HFFc6 (cell line): ENCODE measurements around the gene GOLGB1. TPM values are rescaled to one million over a fixed set of nuclear protein-coding genes. Genes with fewer than 3 reads are reported as not detected.

Source experiments
- DNase-seq: peaks from one replicate; pipeline ENCODE4 v3.0.0-alpha.2; 2018
- H3K27ac Mint-ChIP-seq: 2 replicates; pipeline ENCODE4 v1.8.0; 2020; ENCODE audit warnings: mild to moderate bottlenecking, mixed read lengths
- H3K27me3 Mint-ChIP-seq: 2 replicates; pipeline ENCODE4 v1.8.0; 2021; ENCODE audit warnings: mild to moderate bottlenecking, moderate library complexity, mixed read lengths; ENCODE audit not compliant: insufficient read depth
- H3K36me3 Mint-ChIP-seq: 2 replicates; pipeline ENCODE4 v1.8.0; 2021; ENCODE audit warnings: low read depth, mixed read lengths
- H3K4me1 Mint-ChIP-seq: 2 replicates; pipeline ENCODE4 v1.8.0; 2020; ENCODE audit warnings: low read depth, mixed read lengths
- H3K4me3 Mint-ChIP-seq: 2 replicates; pipeline ENCODE4 v1.8.0; 2020; ENCODE audit warnings: mild to moderate bottlenecking, moderate library complexity, mixed read lengths
- H3K9me3 Mint-ChIP-seq: 2 replicates; pipeline ENCODE4 v1.8.0; 2020; ENCODE audit warnings: mild to moderate bottlenecking, mixed read lengths
- CTCF ChIP-seq: fragments of 200-600 bp; sonication (generic); IDR thresholded peaks from 2 replicates; pipeline ENCODE4 v1.5.0; 2021; ENCODE audit warnings: antibody characterized with exemption, mild to moderate bottlenecking
- total RNA-seq, 6 experiments: library from RNA; stranded (reverse); fragmentation: NEBNext Ultra II Directional; extraction: Animal tissue kit (Norgen Biotek cat#: 25700); gene quantifications; 2 replicates in 1 of 6; 3 replicates in 5 of 6; pipeline ENCODE4 v1.2.3, GENCODE V29; 2021

Gene GOLGB1
- total RNA-seq, 6 experiments from 2014 or later, result 33.5 to 43.9 (median 37.4) TPM

GRCh38 chr3:121651684-121652083, 97.9 kb downstream of the GOLGB1 start:
- Mint-ChIP-seq H3K27ac (no peak overlapping the region), H3K9me3 (no peaks in the 10 kb centered on the region), H3K36me3 (no peaks in the 10 kb centered on the region), H3K4me1 (peaks cover 6% of the 10 kb centered on the region), H3K4me3 (no peak overlapping the region), H3K27me3 (no peaks in the 10 kb centered on the region)
- no peak for TF ChIP-seq CTCF
- no peak for DNase-seq

DNA sequence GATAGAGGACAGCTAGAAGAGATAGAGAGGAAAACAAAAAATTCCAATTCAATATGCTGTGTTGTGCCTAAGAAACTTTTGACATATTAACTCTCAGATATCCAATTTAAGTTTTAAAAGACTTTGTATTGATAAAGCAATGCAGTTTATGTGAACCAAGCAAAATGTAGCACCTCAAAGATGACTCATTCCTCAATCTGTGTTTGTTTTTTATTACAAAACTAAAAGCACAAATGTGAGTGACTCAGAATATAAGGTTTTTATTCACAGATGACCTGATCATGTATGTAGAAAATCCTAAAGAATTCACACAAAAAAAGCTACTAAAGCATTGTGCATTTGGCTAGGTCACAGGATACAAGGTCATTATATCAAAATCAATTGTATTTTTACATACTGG, 99.9 kb downstream of the GOLGB1 start:
- Mint-ChIP-seq H3K36me3 (no peaks in the 10 kb centered on the region), H3K4me1 (peaks cover 6% of the 10 kb centered on the region), H3K9me3 (no peaks in the 10 kb centered on the region), H3K27ac (no peak overlapping the region), H3K4me3 (no peak overlapping the region), H3K27me3 (no peaks in the 10 kb centered on the region)
- no peak for TF ChIP-seq CTCF
- no peak for DNase-seq

GRCh38 chr3:121648219-121648958, 101.2 kb downstream of the GOLGB1 start:
- no peak for TF ChIP-seq CTCF

DNA sequence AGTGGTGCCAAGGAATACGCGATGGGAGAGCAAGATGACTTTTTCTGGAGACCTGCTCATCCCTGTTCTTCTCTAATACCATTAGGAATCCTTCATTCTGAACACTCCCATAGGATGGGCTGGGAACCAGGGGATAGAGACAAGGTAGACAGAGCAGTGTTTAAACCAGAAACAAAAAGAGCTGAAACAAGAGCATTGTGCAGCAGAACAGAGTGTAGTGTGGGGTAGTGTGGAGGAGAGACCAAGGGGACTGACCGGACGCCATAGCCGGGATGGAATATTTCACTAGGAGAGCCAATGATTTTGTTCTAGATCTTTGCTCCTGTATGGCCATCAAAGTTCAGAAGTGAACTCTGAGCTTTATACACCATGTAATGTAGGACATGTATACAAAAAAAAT, 104.5 kb downstream of the GOLGB1 start:
- Mint-ChIP-seq H3K27ac (no peak overlapping the region), H3K4me1 (no peaks in the 10 kb centered on the region), H3K27me3 (no peaks in the 10 kb centered on the region; the same call in 1 of the 2 replicates), H3K36me3 (no peaks in the 10 kb centered on the region), H3K9me3 (no peaks in the 10 kb centered on the region), H3K4me3 (no peak overlapping the region)
- DNase-seq, result no peak
- TF ChIP-seq CTCF, result no peak

More at GRCh38 chr3:121648219-121648958, 101.2 kb downstream of the GOLGB1 start:
- Mint-ChIP-seq H3K27ac (no peak overlapping the region), H3K27me3 (no peaks in the 10 kb centered on the region), H3K4me1 (peaks cover 6% of the 10 kb centered on the region), H3K4me3 (no peak overlapping the region), H3K9me3 (no peaks in the 10 kb centered on the region), H3K36me3 (no peaks in the 10 kb centered on the region)
- DNase-seq, result no peak

DNA sequence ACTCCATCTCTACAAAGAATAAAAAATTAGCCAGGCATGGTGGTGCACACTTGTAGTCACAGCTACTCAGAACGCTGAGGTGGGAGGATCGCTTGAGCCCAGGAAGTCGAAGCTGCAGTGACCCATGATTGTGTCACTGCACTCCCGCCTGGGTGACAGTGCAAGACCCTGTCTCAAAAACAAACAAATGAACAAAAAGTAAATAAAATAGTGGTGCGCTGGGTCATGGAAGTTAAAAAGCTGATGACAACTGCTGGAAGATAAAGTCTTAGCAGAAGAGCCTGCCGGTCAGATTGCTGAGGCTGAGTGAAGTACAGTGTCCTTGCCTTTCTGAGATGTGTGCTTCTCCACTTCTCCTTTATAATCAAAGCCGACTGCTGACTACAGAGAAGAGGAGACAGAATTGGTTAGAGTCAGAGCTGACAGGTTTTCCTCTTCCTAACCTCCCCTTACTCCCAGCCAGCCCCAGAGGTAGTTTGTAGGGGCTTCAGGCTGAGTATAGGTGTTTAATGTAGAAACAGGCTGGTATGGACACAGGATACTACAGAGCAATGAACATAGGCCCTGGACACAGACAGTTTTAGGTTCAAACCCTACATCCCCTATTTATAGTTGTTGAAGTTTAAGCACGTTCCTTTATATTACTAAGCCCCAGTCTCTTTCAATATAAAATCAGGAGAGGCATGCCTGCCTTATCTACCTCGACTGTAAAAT, 106.8 kb downstream of the GOLGB1 start:
- Mint-ChIP-seq H3K27me3 (no peaks in the 10 kb centered on the region; the same call in 1 of the 2 replicates), H3K27ac (no peak overlapping the region), H3K4me3 (no peak overlapping the region), H3K36me3 (no peaks in the 10 kb centered on the region), H3K9me3 (no peaks in the 10 kb centered on the region), H3K4me1 (no peaks in the 10 kb centered on the region)
- no peak for TF ChIP-seq CTCF
- no peak for DNase-seq
